Measurements from ENCODE around the gene REV3L.

- TF ChIP-seq CTCF (conservative IDR thresholded peaks at IDR 0.05; ENCODE audit: low read length), result no peak
- TF ChIP-seq EZH2phosphoT487 (IDR thresholded peaks at IDR 0.05; ENCODE audit: borderline replicate concordance), result no peak
Observed at GRCh38 chr6:111484633-111484930, 1.6 kb upstream of the REV3L start.

Data from Loucy (cell line).